Caco-2 (cell line): ENCODE data around the gene ADCY1. TPM values are rescaled to one million over a fixed set of nuclear protein-coding genes. Genes with fewer than 3 reads are reported as not detected.
A peak's percentile ranks its signal among the peaks of the same experiment; 100 is the strongest.

ENCODE experiments used
- BruUV-seq: library from RNA; stranded (reverse); fragments of 400-500 nt; replicated peaks from 2 replicates; lab custom pipeline; 2021; lab: Mats Ljungman, UMichigan
- CTCF ChIA-PET: fragments of 300-600 bp; sonication (Branson Sonifier 250); formaldehyde crosslinking; loops from one replicate; lab custom pipeline; 2022; ENCODE audit warnings: antibody characterized with exemption; lab: Charles Lee
- POLR2A ChIA-PET: fragments of 300-600 bp; sonication (Branson Sonifier 250); formaldehyde crosslinking; loops from one replicate; lab custom pipeline; 2022; ENCODE audit warnings: antibody characterized with exemption; lab: Charles Lee
- DNase-seq, 2 experiments: peaks; one replicate each; pipeline versions ENCODE4 v3.0.0 to v3.0.0-alpha.2; 2020 to 2022
- H3K27me3 ChIP-seq: replicated peaks from 2 replicates; pipeline ENCODE4 v1.6.0; 2011; ENCODE audit warnings: low read length; ENCODE audit not compliant: control insufficient read depth, insufficient read depth
- H3K36me3 ChIP-seq: 2 replicates; pipeline ENCODE4 v1.5.1; 2011; ENCODE audit warnings: low read length; ENCODE audit not compliant: control insufficient read depth, insufficient read depth
- H3K4me1 ChIP-seq: fragments of 250-450 bp; sonication (Bioruptor Pico); 2 replicates; pipeline ENCODE4 v1.5.1; 2020; ENCODE audit warnings: mild to moderate bottlenecking
- H3K4me3 ChIP-seq: 2 replicates; pipeline ENCODE4 v1.5.1; 2011; ENCODE audit warnings: low read depth, mild to moderate bottlenecking, control low read depth, low read length
- H3K9me3 ChIP-seq: fragments of 250-450 bp; sonication (Bioruptor Pico); 2 replicates; pipeline ENCODE4 v1.5.1; 2020; ENCODE audit warnings: mild to moderate bottlenecking, moderate library complexity
- H3K27ac Mint-ChIP-seq: one replicate; pipeline ENCODE4 v1.8.0; 2022; ENCODE audit warnings: mixed read lengths; ENCODE audit not compliant: unreplicated experiment
- H3K27me3 Mint-ChIP-seq: one replicate; pipeline ENCODE4 v1.8.0; 2022; ENCODE audit warnings: mixed read lengths; ENCODE audit not compliant: insufficient read depth, unreplicated experiment
- H3K36me3 Mint-ChIP-seq: one replicate; pipeline ENCODE4 v1.8.0; 2022; ENCODE audit warnings: mild to moderate bottlenecking, mixed read lengths; ENCODE audit not compliant: insufficient read depth, unreplicated experiment
- H3K4me1 Mint-ChIP-seq: one replicate; pipeline ENCODE4 v1.8.0; 2022; ENCODE audit warnings: low read depth, mixed read lengths; ENCODE audit not compliant: unreplicated experiment
- H3K4me3 Mint-ChIP-seq: one replicate; pipeline ENCODE4 v1.8.0; 2022; ENCODE audit warnings: mild to moderate bottlenecking, moderate library complexity, mixed read lengths; ENCODE audit not compliant: unreplicated experiment
- H3K9me3 Mint-ChIP-seq: one replicate; pipeline ENCODE4 v1.8.0; 2022; ENCODE audit warnings: mixed read lengths; ENCODE audit not compliant: unreplicated experiment
- intact Hi-C: fragments of 100-400 bp; cut with micrococcal nuclease; formaldehyde crosslinking; loops from one replicate; pipeline ENCODE4 v1.10.0; 2022; ENCODE audit not compliant: unreplicated experiment
- total RNA-seq: library from RNA; stranded (reverse); gene quantifications from 2 replicates; pipeline ENCODE4 v1.2.3, GENCODE V29; 2022
- TF ChIP-seq, protein P1 (sequence below), 2 experiments: fragments of 200-600 bp in 1 of 2; IDR thresholded peaks; 1 replicate in 1 of 2; 2 replicates in 1 of 2; pipeline versions ENCODE4 v1.5.1 to v1.8.0; 2011 to 2022; ENCODE audit warnings: antibody characterized with exemption in 1 of 2, control low read depth in 1 of 2, inconsistent platforms in 1 of 2, low read depth in 1 of 2, low read length in 1 of 2, mild to moderate bottlenecking in 1 of 2, moderate library complexity in 1 of 2; ENCODE audit not compliant: insufficient read depth in 1 of 2, severe bottlenecking in 1 of 2, unreplicated experiment in 1 of 2

ADCY1 gene
- total RNA-seq, 1 experiment from 2014 or later, result 2.9 TPM

DNA sequence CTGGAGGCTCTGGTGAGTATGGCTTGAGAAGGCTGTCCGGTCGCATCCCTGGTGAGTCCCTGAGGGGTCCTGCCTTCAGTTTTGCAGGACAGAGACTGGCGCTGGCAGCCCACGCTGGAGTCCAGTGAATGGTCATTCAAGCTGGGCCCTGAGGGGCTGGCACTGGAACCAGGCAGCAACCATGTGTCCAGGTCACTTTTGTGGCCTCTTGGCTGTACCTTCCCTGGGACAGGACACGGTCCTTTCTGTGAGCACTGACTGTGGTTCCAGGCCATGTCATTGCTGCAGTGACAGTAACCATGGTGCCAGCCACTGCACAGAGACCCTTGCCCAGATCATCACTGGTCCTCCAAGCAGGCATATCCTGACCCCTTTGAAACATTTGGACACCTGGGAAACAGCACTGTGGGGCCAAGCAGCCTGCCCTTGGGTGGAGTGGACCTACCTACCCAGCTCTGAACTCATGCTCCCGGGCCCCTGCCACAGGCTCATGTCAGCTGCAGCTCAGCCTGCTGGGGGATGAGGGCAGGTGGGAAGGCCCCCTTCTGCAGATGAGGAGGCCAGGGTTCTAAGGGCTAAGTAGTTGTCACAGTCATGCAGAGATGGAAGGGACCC lies 72.1 kb downstream of the ADCY1 start:
- H3K4me1 ChIP-seq, result peaks cover 14% of the 10 kb centered on the region; the same call in 1 of the 2 replicates
- no TSS peak for BruUV-seq
- no peaks in the 10 kb centered on the region for H3K9me3 ChIP-seq
- POLR2A ChIA-PET, result no interaction called here
- Mint-ChIP-seq H3K27me3 (no peaks in the 10 kb centered on the region), H3K4me3 (no peak overlapping the region), H3K9me3 (no peaks in the 10 kb centered on the region), H3K36me3 (no peaks in the 10 kb centered on the region), H3K27ac (no peak overlapping the region), H3K4me1 (peaks cover 28% of the 10 kb centered on the region)
- CTCF ChIA-PET, result no interaction called here
- H3K27me3 ChIP-seq, result no peaks in the 10 kb centered on the region
- H3K36me3 ChIP-seq, result no peaks in the 10 kb centered on the region
- TF ChIP-seq, protein P1, sequence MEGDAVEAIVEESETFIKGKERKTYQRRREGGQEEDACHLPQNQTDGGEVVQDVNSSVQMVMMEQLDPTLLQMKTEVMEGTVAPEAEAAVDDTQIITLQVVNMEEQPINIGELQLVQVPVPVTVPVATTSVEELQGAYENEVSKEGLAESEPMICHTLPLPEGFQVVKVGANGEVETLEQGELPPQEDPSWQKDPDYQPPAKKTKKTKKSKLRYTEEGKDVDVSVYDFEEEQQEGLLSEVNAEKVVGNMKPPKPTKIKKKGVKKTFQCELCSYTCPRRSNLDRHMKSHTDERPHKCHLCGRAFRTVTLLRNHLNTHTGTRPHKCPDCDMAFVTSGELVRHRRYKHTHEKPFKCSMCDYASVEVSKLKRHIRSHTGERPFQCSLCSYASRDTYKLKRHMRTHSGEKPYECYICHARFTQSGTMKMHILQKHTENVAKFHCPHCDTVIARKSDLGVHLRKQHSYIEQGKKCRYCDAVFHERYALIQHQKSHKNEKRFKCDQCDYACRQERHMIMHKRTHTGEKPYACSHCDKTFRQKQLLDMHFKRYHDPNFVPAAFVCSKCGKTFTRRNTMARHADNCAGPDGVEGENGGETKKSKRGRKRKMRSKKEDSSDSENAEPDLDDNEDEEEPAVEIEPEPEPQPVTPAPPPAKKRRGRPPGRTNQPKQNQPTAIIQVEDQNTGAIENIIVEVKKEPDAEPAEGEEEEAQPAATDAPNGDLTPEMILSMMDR (IDR thresholded peaks at IDR 0.05; ENCODE audit: insufficient read depth in 1 of 2, low read depth in 1 of 2, low read length in 1 of 2, severe bottlenecking in 1 of 2, unreplicated experiment in 1 of 2), result no peak
- DNase-seq, result no peak
- intact Hi-C loops, result no loop called here
- no peak overlapping the region for H3K4me3 ChIP-seq

DNA sequence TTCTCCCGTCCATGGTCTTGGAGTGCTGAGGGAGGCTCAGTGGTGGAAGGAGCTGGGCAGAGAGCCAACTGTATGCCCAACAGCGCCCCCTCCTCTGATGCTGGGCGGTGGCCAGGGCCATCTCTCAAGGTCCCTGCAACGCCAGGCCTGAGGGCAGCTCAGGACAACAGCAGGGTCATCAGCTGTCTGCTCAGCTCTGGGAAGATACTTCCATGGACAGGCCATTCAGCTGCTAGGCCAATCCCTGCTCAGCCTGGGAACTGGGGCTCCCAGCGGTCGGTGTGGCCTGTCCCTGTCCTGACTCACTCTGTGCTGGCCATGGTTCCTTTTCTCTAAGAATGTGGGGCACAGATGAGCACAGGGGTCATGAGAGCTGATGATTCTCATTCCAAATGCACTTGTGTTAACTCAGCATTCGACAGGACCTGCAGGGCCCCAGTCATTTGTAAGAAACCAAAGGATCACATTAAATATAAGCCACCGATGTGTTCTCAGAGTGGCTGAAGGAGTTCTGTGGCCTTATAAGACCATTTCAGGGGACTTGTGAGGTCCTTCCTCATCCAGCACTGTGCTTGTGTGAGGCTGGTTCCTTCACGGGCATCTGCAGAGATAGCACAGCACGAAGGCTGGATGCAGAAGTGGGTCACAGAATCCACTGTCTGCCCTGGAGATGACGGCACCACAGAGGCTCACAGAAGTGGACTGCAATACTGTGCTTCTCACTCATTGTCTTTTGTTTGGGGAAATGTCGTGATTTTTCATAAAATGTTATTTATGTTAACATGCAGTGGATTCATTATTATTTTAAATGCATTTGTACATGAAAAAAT lies 73.0 kb downstream of the ADCY1 start:
- Mint-ChIP-seq H3K27me3 (no peaks in the 10 kb centered on the region), H3K9me3 (no peaks in the 10 kb centered on the region), H3K4me3 (no peak overlapping the region), H3K27ac (no peak overlapping the region), H3K4me1 (peaks cover 23% of the 10 kb centered on the region), H3K36me3 (no peaks in the 10 kb centered on the region)
- H3K9me3 ChIP-seq, result no peaks in the 10 kb centered on the region
- intact Hi-C loops, result no loop called here
- no peak for DNase-seq
- H3K4me1 ChIP-seq, result peaks cover 14% of the 10 kb centered on the region; the same call in 1 of the 2 replicates
- POLR2A ChIA-PET, result no interaction called here
- no TSS peak for BruUV-seq
- no peaks in the 10 kb centered on the region for H3K36me3 ChIP-seq
- H3K27me3 ChIP-seq, result no peaks in the 10 kb centered on the region
- CTCF ChIA-PET, result no interaction called here
- H3K4me3 ChIP-seq, result no peak overlapping the region
- TF ChIP-seq, protein P1 (IDR thresholded peaks at IDR 0.05; ENCODE audit: insufficient read depth in 1 of 2, low read depth in 1 of 2, low read length in 1 of 2, severe bottlenecking in 1 of 2, unreplicated experiment in 1 of 2), result no peak

- no peaks in the 10 kb centered on the region for H3K36me3 ChIP-seq
- H3K9me3 ChIP-seq, result no peaks in the 10 kb centered on the region
- DNase-seq, result no peak
- ChIA-PET CTCF (interaction anchor here (1.0 kb wide), 2 partner anchors 14 to 15 kb away, joined by 3 to 4 read pairs; no protein-coding TSS in a partner anchor), POLR2A (no interaction called here)
- H3K9me3 Mint-ChIP-seq, result no peaks in the 10 kb centered on the region
- no peak overlapping the region for H3K4me3 ChIP-seq
- H3K4me3 Mint-ChIP-seq, result no peak overlapping the region
- peak overlapping the region; percentile 56 for H3K27ac Mint-ChIP-seq
- intact Hi-C loops, result no loop called here
- no peaks in the 10 kb centered on the region for H3K27me3 Mint-ChIP-seq
- TF ChIP-seq, protein P1 (IDR thresholded peaks at IDR 0.05; ENCODE audit: insufficient read depth in 1 of 2, low read depth in 1 of 2, low read length in 1 of 2, severe bottlenecking in 1 of 2, unreplicated experiment in 1 of 2), result no peak
- peaks cover 14% of the 10 kb centered on the region; the same call in 1 of the 2 replicates for H3K4me1 ChIP-seq
- H3K27me3 ChIP-seq, result no peaks in the 10 kb centered on the region
- peaks cover 19% of the 10 kb centered on the region for H3K4me1 Mint-ChIP-seq
- BruUV-seq, result no TSS peak
- H3K36me3 Mint-ChIP-seq, result no peaks in the 10 kb centered on the region
These were observed 74.0 kb downstream of the ADCY1 start for GRCh38 chr7:45647967-45648670.
